NB4 (cell line): ENCODE results near the gene TMPRSS3.
A peak's percentile ranks its signal among the peaks of the same experiment; 100 is the strongest.

Experiments
- DNase-seq: peaks from one replicate; pipeline ENCODE4 v3.0.0; 2010; ENCODE audit warnings: low read depth
- H3K4me3 ChIP-seq: one replicate; pipeline ENCODE4 v1.5.1; 2011; ENCODE audit warnings: mild to moderate bottlenecking, low read depth, low read length, moderate library complexity
- MYC ChIP-seq: IDR thresholded peaks from 2 replicates; pipeline ENCODE4 v1.6.1; 2011; ENCODE audit warnings: low read depth, low read length
- POLR2A ChIP-seq: IDR thresholded peaks from 2 replicates; pipeline ENCODE4 v1.6.1; 2011; ENCODE audit warnings: mild to moderate bottlenecking; ENCODE audit not compliant: insufficient read length; ENCODE audit errors: extremely low read depth
- TF ChIP-seq, protein P1 (sequence below): IDR thresholded peaks from 2 replicates; pipeline ENCODE4 v1.6.1; 2011; ENCODE audit warnings: low read depth, low read length
- TF ChIP-seq, protein P2 (sequence below): IDR thresholded peaks from one replicate; pipeline ENCODE4 v1.5.1; 2012; ENCODE audit warnings: low read depth, low read length

Gene TMPRSS3

DNA sequence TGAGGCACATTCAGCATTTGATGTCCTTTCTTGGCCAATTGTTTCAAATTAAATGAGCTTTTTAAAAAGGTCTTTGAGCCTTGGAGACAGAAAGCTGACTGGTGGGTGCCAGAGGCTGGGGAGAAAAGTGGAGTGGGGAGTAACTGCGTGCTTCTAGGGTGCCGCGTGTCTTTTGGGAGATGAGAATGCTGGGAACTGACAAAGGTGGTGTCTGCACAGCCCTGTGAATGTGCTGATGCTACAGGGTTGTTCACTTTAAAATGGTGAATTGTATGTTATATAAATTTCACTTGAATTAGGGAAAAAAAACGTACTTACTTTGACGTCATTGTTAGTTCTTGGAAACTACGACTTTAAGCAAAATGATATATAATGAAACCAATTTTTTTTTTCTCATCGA, 21.4 kb downstream of the TMPRSS3 start:
- TF ChIP-seq, protein P1, sequence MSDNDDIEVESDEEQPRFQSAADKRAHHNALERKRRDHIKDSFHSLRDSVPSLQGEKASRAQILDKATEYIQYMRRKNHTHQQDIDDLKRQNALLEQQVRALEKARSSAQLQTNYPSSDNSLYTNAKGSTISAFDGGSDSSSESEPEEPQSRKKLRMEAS, result no peak
- TF ChIP-seq POLR2A (no peak), MYC (no peak)
- TF ChIP-seq, protein P2, sequence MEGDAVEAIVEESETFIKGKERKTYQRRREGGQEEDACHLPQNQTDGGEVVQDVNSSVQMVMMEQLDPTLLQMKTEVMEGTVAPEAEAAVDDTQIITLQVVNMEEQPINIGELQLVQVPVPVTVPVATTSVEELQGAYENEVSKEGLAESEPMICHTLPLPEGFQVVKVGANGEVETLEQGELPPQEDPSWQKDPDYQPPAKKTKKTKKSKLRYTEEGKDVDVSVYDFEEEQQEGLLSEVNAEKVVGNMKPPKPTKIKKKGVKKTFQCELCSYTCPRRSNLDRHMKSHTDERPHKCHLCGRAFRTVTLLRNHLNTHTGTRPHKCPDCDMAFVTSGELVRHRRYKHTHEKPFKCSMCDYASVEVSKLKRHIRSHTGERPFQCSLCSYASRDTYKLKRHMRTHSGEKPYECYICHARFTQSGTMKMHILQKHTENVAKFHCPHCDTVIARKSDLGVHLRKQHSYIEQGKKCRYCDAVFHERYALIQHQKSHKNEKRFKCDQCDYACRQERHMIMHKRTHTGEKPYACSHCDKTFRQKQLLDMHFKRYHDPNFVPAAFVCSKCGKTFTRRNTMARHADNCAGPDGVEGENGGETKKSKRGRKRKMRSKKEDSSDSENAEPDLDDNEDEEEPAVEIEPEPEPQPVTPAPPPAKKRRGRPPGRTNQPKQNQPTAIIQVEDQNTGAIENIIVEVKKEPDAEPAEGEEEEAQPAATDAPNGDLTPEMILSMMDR, result no peak
- no peak for DNase-seq
- H3K4me3 ChIP-seq, result no peak overlapping the region

DNA sequence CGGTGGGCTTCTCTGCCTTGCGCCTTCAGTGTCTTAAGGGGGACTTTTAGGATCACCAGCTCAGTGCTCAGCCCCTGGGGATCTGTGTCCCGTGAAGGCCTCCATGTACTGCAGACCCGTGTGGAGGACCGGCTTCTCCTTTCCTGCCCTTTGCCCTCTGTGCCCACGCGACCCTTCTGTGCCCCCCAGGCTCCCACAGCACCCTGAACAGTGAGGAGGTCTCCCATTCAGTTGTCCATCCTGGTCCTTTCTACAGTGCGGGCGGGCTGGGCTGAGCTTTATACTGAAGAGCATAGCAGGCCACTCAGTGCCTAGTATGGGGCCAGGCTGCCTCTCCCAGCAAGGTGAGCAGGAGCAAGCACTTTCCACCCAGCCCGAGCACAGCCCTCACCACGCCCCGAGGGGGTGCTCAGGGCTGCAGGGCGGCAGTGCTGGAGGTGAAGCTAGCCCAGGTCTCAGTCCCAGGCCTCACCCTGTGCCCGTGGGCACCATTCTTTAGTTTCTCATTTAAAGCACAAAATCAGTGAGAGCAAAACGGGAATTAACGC, 21.9 kb downstream of the TMPRSS3 start:
- DNase-seq, result no peak
- no peak overlapping the region for H3K4me3 ChIP-seq
- TF ChIP-seq, protein P1, result no peak
- TF ChIP-seq, protein P2, result no peak
- no peak for TF ChIP-seq MYC
- TF ChIP-seq POLR2A, result no peak

DNA sequence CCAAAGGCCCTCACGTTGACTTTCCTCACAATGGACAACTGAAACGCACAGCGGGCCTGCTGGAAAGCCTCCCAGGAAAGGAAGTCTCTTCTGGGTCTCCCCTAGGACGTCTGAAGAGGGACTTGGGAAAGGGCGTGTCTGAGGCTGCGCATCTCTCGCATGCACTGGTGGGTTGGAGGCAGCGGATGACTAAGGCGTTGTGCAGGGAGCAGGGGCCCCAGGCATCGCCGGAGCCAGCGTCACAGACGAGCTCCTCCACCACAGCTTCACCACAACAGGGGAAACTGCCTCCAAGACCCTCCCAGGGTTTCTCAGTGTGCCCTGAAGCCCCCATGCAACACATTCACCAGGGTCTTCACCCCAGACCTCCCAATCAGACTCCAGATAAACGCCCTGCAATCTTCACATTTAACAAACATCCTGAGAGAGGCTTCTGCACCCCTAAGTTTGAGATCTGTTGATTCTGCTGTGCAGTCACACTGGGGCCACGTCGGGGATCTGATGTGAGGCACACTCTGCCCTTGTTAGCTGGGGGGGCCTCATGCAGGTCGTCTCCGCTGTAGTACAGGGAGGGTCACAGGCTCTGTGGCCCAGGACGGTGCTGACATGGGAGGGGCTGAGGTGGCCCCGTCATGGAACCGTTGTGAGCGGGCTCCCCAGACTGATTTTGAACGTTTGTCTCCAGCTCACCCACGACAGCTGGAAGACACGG, 22.5 kb downstream of the TMPRSS3 start:
- no peak for TF ChIP-seq MYC
- TF ChIP-seq, protein P1, result no peak
- TF ChIP-seq POLR2A, result no peak
- TF ChIP-seq, protein P2, result no peak
- no peak overlapping the region for H3K4me3 ChIP-seq
- DNase-seq, result peak; percentile 31

DNA sequence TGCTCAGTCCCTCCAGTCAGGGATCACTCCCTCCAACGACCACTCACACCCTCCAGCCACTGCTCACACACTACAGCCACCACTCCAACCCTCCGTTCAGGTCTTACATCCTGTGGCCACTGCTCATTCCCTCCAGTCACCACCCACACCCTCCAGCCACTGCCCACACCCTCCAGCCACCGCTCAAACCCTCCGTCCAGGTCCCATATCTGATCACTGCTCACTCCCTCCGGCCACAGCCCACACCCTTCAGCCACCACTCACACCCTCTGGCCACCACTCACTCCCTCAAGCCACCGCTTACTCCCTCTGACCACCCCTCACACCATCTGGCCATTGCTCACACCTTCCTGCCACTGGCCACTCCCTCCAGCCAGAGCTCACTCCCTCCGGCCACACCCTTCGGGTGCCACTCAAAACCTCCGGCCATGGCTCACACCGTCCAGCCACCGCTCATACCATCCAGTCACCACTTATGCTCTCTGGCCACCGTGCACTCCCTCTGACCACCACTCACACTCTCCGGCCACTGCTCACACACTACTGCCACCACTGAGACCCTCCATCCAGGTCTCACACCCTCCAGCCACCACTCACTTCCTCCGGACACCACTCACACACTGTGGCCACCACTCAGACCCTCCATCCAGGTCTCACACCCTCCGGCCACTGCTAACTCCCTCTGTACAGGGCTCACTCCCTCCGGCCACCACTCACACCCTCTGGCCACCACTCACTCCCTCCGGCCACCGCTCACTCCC, 24.8 kb downstream of the TMPRSS3 start:
- no peak overlapping the region for H3K4me3 ChIP-seq
- DNase-seq, result no peak
- TF ChIP-seq MYC (no peak), POLR2A (no peak)
- TF ChIP-seq, protein P1, result no peak
- TF ChIP-seq, protein P2, result no peak

DNA sequence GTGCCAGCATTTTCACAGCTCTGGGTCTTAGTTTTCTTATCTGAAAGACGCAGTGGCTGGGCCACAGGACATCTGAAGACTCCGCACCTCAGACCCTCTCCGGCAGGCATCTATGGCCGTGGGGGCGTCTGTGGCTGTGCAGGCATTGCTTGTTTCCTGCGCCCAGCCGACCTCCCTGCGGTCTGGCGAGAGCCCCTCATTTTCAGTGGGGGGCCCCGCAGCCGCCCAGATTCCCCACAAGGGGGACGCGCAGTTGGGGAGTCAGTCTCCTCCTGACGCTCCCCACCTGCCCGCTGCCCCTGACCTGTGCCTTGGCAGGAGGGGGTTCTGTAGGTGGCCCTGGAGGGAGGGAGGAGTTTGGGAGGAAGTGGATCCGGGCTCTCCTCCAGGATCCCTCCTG, 26.0 kb downstream of the TMPRSS3 start:
- no peak for DNase-seq
- H3K4me3 ChIP-seq, result no peak overlapping the region
- no peak for TF ChIP-seq MYC
- TF ChIP-seq POLR2A, result no peak
- TF ChIP-seq, protein P1, result no peak
- TF ChIP-seq, protein P2, result no peak
